HepG2 (cell line): Measurements from ENCODE around the gene PCYOX1L. TPM values are rescaled to one million over a fixed set of nuclear protein-coding genes. Genes with fewer than 3 reads are reported as not detected.

Experiments
- AKAP8 ChIP-seq: sonication (generic); formaldehyde crosslinking; IDR thresholded peaks from 2 replicates; pipeline ENCODE4 v1.5.1; 2020; ENCODE audit warnings: mild to moderate bottlenecking, missing genetic modification reagents
- CBFB ChIP-seq: sonication (generic); formaldehyde crosslinking; IDR thresholded peaks from 2 replicates; pipeline ENCODE4 v1.4.0; 2020; ENCODE audit warnings: missing genetic modification reagents
- FOSL2 ChIP-seq: sonication (generic); formaldehyde crosslinking; IDR thresholded peaks from 2 replicates; pipeline ENCODE4 v1.4.0; 2020; ENCODE audit warnings: missing genetic modification reagents
- NR2F6 ChIP-seq, 2 experiments: IDR thresholded peaks; 2 replicates each; pipeline ENCODE4 v1.6.1; 2016; ENCODE audit warnings: antibody characterized with exemption in 1 of 2, mild to moderate bottlenecking in 1 of 2
- PCBP2 ChIP-seq: fragments of 200-400 bp; formaldehyde crosslinking; optimal IDR thresholded peaks from 2 replicates; pipeline ENCODE3; 2018; ENCODE audit warnings: low read length, low read depth; ENCODE audit not compliant: poor library complexity, severe bottlenecking
- THAP9 ChIP-seq: sonication (generic); formaldehyde crosslinking; IDR thresholded peaks from 2 replicates; pipeline ENCODE4; 2020; ENCODE audit warnings: missing genetic modification reagents, mild to moderate bottlenecking, borderline replicate concordance
- ZNF136 ChIP-seq: sonication (generic); formaldehyde crosslinking; IDR thresholded peaks from 2 replicates; pipeline ENCODE4 v1.8.1; 2022; ENCODE audit warnings: low read depth, mild to moderate bottlenecking, moderate library complexity, missing genetic modification reagents
- ZNF275 ChIP-seq: sonication (generic); formaldehyde crosslinking; IDR thresholded peaks from 2 replicates; pipeline ENCODE4 v1.8.0; 2022; ENCODE audit warnings: missing genetic modification reagents, mild to moderate bottlenecking, inconsistent platforms, borderline replicate concordance
- polyA plus RNA-seq, 8 experiments: library from polyadenylated mRNA; depleted of rRNA in 3 of 8; stranded (reverse) in 7 of 8; unstranded in 1 of 8; fragments of >200 nt; fragmentation: Illumina TruSeq in 4 of 8; extraction: Trizol in 4 of 8; gene quantifications; 2 replicates each; pipeline versions ENCODE4 v1.2.1 to v1.2.3, GENCODE V29; 2011 to 2016; ENCODE audit warnings: low read depth in 4 of 8, missing spikeins in 1 of 8, mixed read lengths in 1 of 8; ENCODE audit not compliant: insufficient read depth in 1 of 8
- total RNA-seq, 5 experiments: library from RNA; depleted of rRNA; stranded (reverse); fragments of >200 nt; fragmentation: Illumina TruSeq; extraction: Trizol; gene quantifications; 2 replicates each; pipeline ENCODE4 v1.2.3, GENCODE V29; 2016; ENCODE audit warnings: low read depth in 1 of 5
- TF ChIP-seq, protein P1 (sequence below), 2 experiments: sonication (generic) in 1 of 2; formaldehyde crosslinking in 1 of 2; IDR thresholded peaks; 2 replicates each; pipeline versions ENCODE4 v1.6.1 to v1.9.0; 2014 to 2022; ENCODE audit warnings: antibody characterized with exemption in 1 of 2, borderline replicate concordance in 1 of 2, inconsistent platforms in 1 of 2, low read depth in 1 of 2, missing genetic modification reagents in 1 of 2
- TF ChIP-seq, protein P2 (sequence below): sonication (generic); formaldehyde crosslinking; IDR thresholded peaks from 2 replicates; pipeline ENCODE4 v1.4.0; 2020; ENCODE audit warnings: mild to moderate bottlenecking, missing genetic modification reagents
- TF ChIP-seq, protein P3 (sequence below): sonication (generic); formaldehyde crosslinking; IDR thresholded peaks from 2 replicates; pipeline ENCODE4 v1.4.0; 2020; ENCODE audit warnings: missing genetic modification reagents

Gene PCYOX1L
- total and polyA plus RNA-seq, 2 of the 13 experiments (the other 11 are each of a cell fraction or from before 2014, with no cell fraction given) = 1.00 to 3.7 TPM

DNA sequence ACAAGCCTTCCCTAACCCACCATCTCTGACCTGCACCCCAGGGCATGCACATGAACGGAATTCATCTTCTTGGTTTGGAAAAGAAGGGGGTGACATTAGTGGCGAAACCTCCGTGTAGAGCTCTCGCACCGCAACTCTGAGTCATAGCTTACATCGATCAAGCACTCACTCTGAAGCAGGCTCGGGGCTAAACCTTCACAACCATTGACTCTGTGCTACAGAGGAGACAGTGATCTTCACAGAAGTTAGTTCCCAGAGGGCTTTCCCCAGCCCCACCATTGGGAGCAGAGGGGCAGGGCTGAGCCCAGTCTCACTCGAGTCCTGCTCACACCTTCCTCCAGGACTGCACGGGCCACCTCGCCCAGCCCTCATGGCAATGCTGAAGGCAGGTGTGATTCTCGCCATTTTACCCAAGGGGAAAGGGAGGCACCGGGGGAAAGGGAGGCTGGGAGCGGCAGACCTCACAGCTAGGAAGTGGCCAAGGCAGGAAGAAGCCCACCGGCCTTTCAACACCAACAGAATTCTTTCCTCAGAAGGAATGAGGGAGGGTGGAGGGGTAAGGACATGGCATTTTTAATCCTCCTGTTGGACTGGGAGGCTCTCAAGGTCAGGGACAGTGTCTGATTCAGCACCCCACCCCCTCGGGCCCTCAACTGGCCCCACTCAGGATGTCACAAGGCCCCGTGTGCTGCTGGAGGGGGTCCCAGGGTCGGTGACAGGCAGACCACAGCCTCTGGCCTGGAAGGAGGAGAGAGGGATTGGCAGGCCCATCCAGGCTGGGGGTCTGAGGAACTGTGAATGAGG is 47.1 kb downstream of the PCYOX1L start (continued):
- TF ChIP-seq, protein P1, sequence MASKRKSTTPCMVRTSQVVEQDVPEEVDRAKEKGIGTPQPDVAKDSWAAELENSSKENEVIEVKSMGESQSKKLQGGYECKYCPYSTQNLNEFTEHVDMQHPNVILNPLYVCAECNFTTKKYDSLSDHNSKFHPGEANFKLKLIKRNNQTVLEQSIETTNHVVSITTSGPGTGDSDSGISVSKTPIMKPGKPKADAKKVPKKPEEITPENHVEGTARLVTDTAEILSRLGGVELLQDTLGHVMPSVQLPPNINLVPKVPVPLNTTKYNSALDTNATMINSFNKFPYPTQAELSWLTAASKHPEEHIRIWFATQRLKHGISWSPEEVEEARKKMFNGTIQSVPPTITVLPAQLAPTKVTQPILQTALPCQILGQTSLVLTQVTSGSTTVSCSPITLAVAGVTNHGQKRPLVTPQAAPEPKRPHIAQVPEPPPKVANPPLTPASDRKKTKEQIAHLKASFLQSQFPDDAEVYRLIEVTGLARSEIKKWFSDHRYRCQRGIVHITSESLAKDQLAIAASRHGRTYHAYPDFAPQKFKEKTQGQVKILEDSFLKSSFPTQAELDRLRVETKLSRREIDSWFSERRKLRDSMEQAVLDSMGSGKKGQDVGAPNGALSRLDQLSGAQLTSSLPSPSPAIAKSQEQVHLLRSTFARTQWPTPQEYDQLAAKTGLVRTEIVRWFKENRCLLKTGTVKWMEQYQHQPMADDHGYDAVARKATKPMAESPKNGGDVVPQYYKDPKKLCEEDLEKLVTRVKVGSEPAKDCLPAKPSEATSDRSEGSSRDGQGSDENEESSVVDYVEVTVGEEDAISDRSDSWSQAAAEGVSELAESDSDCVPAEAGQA (IDR thresholded peaks at IDR 0.05; ENCODE audit: low read depth) = no peak
- TF ChIP-seq, protein P1 (CRISPR knock-in tag; IDR thresholded peaks at IDR 0.05; ENCODE audit: borderline replicate concordance) = no peak
- TF ChIP-seq FOSL2 (peak; percentile 87), CBFB (no peak), ZNF275 (CRISPR knock-in tag) (no peak), NR2F6 (IDR thresholded peaks at IDR 0.05) (no peak), NR2F6 (CRISPR knock-in tag; IDR thresholded peaks at IDR 0.05) (no peak), AKAP8 (no peak), PCBP2 (no peak), THAP9 (CRISPR knock-in tag) (peak; percentile 57; the same call in 1 of the 2 replicates), ZNF136 (no peak)
- TF ChIP-seq, protein P2, sequence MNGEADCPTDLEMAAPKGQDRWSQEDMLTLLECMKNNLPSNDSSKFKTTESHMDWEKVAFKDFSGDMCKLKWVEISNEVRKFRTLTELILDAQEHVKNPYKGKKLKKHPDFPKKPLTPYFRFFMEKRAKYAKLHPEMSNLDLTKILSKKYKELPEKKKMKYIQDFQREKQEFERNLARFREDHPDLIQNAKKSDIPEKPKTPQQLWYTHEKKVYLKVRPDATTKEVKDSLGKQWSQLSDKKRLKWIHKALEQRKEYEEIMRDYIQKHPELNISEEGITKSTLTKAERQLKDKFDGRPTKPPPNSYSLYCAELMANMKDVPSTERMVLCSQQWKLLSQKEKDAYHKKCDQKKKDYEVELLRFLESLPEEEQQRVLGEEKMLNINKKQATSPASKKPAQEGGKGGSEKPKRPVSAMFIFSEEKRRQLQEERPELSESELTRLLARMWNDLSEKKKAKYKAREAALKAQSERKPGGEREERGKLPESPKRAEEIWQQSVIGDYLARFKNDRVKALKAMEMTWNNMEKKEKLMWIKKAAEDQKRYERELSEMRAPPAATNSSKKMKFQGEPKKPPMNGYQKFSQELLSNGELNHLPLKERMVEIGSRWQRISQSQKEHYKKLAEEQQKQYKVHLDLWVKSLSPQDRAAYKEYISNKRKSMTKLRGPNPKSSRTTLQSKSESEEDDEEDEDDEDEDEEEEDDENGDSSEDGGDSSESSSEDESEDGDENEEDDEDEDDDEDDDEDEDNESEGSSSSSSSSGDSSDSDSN (CRISPR knock-in tag) = no peak
- TF ChIP-seq, protein P3, sequence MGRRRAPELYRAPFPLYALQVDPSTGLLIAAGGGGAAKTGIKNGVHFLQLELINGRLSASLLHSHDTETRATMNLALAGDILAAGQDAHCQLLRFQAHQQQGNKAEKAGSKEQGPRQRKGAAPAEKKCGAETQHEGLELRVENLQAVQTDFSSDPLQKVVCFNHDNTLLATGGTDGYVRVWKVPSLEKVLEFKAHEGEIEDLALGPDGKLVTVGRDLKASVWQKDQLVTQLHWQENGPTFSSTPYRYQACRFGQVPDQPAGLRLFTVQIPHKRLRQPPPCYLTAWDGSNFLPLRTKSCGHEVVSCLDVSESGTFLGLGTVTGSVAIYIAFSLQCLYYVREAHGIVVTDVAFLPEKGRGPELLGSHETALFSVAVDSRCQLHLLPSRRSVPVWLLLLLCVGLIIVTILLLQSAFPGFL (CRISPR knock-in tag) = no peak
